Retinal pigment epithelial cell (primary cell): ENCODE results near the gene INHBB.

Experiments used
- DNase-seq: peaks from one replicate; pipeline ENCODE4 v3.0.0-alpha.2; 2010; ENCODE audit warnings: low read depth
- H3K4me3 ChIP-seq: 2 replicates; pipeline ENCODE4 v1.5.1; 2011; ENCODE audit warnings: mild to moderate bottlenecking, low read length, control low read depth, moderate library complexity
- TF ChIP-seq, protein P1 (sequence below): conservative IDR thresholded peaks from 2 replicates; pipeline ENCODE4 v1.5.1; 2011; ENCODE audit warnings: low read depth, low read length, control low read depth, inconsistent platforms

The INHBB gene

DNA sequence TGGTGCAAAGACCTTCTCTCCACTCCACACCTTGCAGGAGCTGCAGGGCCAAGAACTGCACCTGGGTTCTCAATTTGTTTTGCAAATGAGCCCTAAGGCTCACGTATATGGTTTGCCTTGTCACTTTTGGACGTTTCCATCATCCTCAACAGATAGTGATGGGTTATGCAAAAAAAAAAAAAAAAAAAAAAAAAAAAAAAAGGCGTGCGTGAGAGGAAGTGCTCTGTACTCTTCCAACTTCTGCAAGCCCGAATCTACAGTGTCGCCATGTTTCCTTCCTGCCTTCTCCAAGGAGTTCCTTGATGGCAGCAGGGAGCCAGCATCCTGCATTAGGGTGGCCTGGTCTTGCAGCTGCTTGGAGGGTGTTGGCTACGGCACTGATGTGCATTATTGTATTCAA lies 4.0 kb upstream of the INHBB start:
- TF ChIP-seq, protein P1, sequence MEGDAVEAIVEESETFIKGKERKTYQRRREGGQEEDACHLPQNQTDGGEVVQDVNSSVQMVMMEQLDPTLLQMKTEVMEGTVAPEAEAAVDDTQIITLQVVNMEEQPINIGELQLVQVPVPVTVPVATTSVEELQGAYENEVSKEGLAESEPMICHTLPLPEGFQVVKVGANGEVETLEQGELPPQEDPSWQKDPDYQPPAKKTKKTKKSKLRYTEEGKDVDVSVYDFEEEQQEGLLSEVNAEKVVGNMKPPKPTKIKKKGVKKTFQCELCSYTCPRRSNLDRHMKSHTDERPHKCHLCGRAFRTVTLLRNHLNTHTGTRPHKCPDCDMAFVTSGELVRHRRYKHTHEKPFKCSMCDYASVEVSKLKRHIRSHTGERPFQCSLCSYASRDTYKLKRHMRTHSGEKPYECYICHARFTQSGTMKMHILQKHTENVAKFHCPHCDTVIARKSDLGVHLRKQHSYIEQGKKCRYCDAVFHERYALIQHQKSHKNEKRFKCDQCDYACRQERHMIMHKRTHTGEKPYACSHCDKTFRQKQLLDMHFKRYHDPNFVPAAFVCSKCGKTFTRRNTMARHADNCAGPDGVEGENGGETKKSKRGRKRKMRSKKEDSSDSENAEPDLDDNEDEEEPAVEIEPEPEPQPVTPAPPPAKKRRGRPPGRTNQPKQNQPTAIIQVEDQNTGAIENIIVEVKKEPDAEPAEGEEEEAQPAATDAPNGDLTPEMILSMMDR = no peak
- DNase-seq = no peak
- H3K4me3 ChIP-seq = no peak overlapping the region

GRCh38 chr2:120342446-120342845 lies 3.5 kb upstream of the INHBB start:
- no peak overlapping the region for H3K4me3 ChIP-seq
- TF ChIP-seq, protein P1 = no peak
- no peak for DNase-seq

DNA sequence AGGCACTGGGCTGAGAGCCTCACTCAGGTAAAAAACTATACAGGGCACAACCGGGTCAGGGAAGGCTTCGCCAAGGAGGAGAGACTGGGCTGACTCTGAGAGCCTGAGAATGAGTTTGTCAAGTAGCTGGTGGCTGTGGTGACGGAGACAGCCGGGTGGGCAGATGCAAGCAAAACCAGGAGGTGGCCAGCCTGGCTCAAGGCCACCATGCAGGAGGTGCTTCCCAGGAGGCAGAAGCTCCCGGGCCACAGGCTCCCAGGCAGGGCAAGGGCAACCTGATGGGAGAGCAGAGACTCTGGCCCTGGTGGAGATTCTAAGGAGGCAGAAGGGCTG lies 2.9 kb upstream of the INHBB start:
- no peak for DNase-seq
- TF ChIP-seq, protein P1 = no peak
- no peak overlapping the region for H3K4me3 ChIP-seq

- no peak overlapping the region for H3K4me3 ChIP-seq
- TF ChIP-seq, protein P1 = peak; percentile 80
- DNase-seq = peak; percentile 26
Observed at GRCh38 chr2:120343433-120344105, 2.4 kb upstream of the INHBB start.

DNA sequence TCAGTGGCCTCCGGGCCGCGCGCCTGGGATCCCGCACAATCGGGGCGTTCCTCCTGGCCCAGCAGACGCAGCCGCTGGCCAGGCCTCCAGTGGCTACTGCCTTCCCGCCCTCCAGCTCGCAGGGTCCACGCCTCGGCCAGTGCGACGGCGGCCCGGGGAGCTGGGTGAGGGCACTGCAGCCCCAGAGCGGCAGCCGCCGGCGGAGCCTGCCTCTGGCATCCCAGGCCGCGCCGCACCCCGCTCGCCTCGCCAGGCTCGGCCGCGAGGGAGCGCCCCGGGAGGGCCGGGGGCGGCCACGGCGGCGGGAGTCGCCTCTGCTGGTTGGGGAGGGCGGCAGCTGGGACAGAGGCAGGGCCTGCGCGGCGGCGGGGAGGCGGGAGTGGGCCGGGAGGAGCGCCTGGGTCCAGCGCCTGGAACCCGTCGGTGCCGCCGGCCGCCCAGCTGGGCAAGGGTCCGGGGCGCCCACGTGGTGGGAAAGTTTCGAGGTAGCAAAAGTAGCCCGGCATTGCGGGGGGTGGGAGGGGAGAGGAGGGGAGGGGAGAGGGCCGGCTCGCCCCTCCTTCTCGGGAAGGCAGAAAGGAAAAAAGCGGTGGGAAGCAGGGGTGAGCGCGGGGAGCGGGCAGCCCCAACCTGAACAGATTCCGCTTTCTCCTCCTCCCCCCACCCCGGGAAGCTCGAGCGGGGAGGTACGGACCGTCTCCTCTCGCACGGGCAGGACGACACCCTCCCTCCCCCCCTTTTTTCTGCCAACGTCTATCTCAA lies 1.5 kb upstream of the INHBB start:
- TF ChIP-seq, protein P1 = no peak
- no peak for DNase-seq
- H3K4me3 ChIP-seq = peak overlapping the region; percentile 34

- no peak for DNase-seq
- TF ChIP-seq, protein P1 = no peak
Observed at GRCh38 chr2:120344976-120345581, 857 bp upstream of the INHBB start.

More at GRCh38 chr2:120344976-120345581, 857 bp upstream of the INHBB start:
- H3K4me3 ChIP-seq = peak overlapping the region; percentile 34
